ENCODE measurements around the gene HOXA2. TPM values are rescaled to one million over a fixed set of nuclear protein-coding genes. Genes with fewer than 3 reads are reported as not detected.
A peak's percentile ranks its signal among the peaks of the same experiment; 100 is the strongest.

The HOXA2 gene
- total RNA-seq, 4 donors from 2014 or later, result 0.27 to 3.6 (median 1.5) TPM

- DNase-seq, result no peak
- Histone ChIP-seq H3K27ac (peak overlapping the region; percentile 96 to 99 (median 99)), H3K4me1 (peaks cover 9 to 91% (median 30%) of the 10 kb centered on the region in 3 donors), H3K9me3 (no peaks in the 10 kb centered on the region), H3K36me3 (no peaks in the 10 kb centered on the region), H3K4me3 (peak overlapping the region; percentile 35 to 97 (median 86)), H3K27me3 (peaks cover 0 to 11% (median 0%) of the 10 kb centered on the region in 4 donors)
- no peak for TF ChIP-seq POLR2A (IDR thresholded peaks at IDR 0.05)
- TF ChIP-seq, protein P1, sequence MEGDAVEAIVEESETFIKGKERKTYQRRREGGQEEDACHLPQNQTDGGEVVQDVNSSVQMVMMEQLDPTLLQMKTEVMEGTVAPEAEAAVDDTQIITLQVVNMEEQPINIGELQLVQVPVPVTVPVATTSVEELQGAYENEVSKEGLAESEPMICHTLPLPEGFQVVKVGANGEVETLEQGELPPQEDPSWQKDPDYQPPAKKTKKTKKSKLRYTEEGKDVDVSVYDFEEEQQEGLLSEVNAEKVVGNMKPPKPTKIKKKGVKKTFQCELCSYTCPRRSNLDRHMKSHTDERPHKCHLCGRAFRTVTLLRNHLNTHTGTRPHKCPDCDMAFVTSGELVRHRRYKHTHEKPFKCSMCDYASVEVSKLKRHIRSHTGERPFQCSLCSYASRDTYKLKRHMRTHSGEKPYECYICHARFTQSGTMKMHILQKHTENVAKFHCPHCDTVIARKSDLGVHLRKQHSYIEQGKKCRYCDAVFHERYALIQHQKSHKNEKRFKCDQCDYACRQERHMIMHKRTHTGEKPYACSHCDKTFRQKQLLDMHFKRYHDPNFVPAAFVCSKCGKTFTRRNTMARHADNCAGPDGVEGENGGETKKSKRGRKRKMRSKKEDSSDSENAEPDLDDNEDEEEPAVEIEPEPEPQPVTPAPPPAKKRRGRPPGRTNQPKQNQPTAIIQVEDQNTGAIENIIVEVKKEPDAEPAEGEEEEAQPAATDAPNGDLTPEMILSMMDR (IDR thresholded peaks at IDR 0.05), result no peak
- intact Hi-C loops (cut with DNase I), result no loop called here
- WGBS, 2 donors, result 11 to 25% methylated on average over 21 to 25 of the region's 25 CpGs
Observed at GRCh38 chr7:27101171-27101956, 1.1 kb downstream of the HOXA2 start.

DNA sequence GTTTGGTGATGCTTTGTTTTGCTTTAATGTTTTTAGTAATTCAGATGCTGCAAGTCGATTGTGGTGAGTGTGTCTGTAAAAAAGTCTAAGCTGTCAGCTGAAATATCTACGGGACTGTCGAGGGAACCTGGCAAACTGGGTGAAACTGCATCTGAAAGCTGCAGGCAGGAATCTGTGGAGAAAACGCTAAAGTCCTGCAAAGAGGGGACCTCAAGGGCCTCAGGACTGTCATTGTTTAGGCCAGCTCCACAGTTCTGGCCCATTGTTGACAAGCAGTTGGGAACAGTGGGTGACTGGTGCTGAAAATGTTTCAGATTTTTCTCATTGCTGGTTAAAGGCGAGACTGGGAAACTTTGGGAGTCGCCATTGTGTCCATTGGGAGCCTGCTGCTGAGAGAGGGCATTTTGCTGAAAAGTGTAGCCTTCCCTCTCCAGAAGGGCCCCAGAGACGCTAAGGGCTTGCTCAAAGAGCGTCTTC lies 1.8 kb downstream of the HOXA2 start:
- DNase-seq, result no peak
- WGBS, 2 donors, result 21 to 39% methylated on average over 8 of the region's 8 CpGs
- H3K36me3 ChIP-seq, result no peaks in the 10 kb centered on the region
- peaks cover 0 to 11% (median 0%) of the 10 kb centered on the region in 4 donors for H3K27me3 ChIP-seq
- H3K9me3 ChIP-seq, result no peaks in the 10 kb centered on the region
- peak overlapping the region; percentile 96 to 99 (median 99) for H3K27ac ChIP-seq
- intact Hi-C loops (cut with DNase I), result no loop called here
- peak overlapping the region; percentile 35 to 97 (median 86) for H3K4me3 ChIP-seq
- H3K4me1 ChIP-seq, result peaks cover 9 to 85% (median 25%) of the 10 kb centered on the region in 3 donors
- TF ChIP-seq, protein P1 (IDR thresholded peaks at IDR 0.05), result no peak

DNA sequence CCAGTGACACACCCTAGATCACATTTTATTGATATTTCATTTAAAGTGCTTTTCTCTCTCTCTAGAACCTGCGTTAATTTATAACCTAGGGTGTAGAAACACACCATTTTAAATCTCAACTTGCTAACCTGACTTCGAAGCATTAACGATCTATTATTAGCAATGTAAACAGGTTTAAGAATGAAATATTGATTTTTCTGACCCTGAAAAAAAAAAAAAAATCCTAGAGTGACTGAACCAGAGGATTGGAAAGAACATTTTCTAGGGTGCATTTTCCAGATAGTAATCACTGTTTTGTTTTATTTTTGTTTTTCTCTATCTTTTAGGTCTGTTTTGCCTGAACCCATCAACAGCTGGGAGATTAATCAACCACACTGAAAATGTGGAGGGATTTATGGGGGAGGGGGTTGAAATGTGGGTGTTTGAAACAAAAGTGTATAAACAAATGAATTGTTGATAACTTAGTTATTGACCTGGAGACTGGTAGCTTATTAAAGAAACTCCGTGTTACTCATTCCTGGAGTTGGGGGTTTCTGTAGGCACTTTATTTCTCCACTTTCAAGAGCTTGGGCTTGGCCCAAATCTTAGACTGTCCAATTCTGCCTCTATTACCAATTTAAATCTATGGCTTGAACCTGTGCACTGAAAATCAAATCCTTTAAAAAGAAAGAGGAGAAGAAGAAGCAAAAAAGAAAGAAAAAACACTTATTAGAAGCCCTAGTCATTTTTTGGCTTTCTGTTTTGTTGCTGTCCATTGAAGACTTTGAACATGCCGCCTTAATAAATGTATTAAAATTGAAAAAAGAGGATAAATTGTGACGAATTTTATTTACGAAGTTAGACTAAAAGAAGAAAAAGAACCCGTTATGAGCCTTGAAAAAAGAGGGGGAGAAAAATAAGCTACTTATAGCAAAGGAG lies 2.8 kb downstream of the HOXA2 start:
- peak overlapping the region; percentile 85 to 97 (median 92) for H3K4me3 ChIP-seq
- 29 to 30% methylated on average over 8 of the region's 8 CpGs for WGBS, 2 donors
- no peak for DNase-seq
- H3K36me3 ChIP-seq, result no peaks in the 10 kb centered on the region
- TF ChIP-seq POLR2A (IDR thresholded peaks at IDR 0.05), result no peak
- TF ChIP-seq, protein P1 (IDR thresholded peaks at IDR 0.05), result no peak
- peaks cover 9 to 85% (median 20%) of the 10 kb centered on the region in 3 donors for H3K4me1 ChIP-seq
- H3K27me3 ChIP-seq, result peaks cover 0 to 11% (median 0%) of the 10 kb centered on the region in 4 donors
- intact Hi-C loops (cut with DNase I), result loop anchor here (5.0 kb wide), 1 partner anchor 237 kb away; the partner anchor contains the start of gene SKAP2
- H3K27ac ChIP-seq, result peak overlapping the region; percentile 96 to 99 (median 98)
- H3K9me3 ChIP-seq, result no peaks in the 10 kb centered on the region

DNA sequence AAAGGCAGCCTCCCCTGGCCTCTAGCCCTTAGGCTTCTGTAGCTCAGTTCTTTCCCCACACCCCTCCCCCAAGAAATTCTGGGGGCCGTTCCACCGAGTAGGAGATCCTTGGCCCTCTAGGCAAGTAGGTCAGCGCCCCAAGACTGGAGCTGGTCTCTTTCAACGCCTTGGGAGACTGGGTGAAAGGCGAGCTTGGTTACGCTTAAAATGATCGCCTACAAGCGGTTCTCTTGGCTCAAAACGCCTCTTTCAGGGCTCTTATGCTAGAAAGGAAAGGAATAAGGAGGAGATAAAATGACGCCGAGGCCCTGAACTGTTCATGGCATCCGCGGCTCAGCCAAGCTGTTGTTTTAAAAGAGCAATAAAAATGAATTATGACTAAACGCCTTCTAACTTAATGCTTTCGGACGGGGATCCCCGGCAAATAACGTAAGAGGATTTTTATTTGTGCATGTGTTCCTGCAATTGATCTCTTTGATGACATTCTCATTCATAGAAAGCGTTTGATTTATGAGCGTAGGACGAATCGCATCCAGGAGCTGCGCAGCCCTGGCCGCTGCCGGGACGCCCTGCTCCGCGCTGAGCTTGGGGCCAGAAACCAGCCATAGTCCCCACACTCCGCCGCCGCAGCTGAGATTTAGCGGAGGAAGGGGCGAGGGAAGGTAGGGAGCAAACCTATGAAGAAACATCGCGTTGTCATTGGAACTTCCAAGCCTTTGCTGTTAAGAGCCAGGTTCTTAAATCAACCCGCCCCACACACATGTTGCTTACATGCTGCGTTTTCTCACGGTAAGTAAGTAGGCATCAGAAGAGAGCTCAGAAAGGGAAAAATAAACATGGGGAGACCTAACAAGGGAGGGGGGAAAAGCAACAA lies 3.7 kb downstream of the HOXA2 start:
- intact Hi-C loops (cut with DNase I), result loop anchor here (5.0 kb wide), 1 partner anchor 237 kb away; the partner anchor contains the start of gene SKAP2
- WGBS, 2 donors, result 10 to 16% methylated on average over 25 to 31 of the region's 38 CpGs
- no peaks in the 10 kb centered on the region for H3K9me3 ChIP-seq
- TF ChIP-seq POLR2A (IDR thresholded peaks at IDR 0.05), result no peak
- TF ChIP-seq, protein P1 (IDR thresholded peaks at IDR 0.05), result no peak
- H3K4me3 ChIP-seq, result peak overlapping the region; percentile 85 to 97 (median 92)
- peaks cover 0 to 9% (median 0%) of the 10 kb centered on the region in 4 donors for H3K27me3 ChIP-seq
- no peak for DNase-seq
- H3K36me3 ChIP-seq, result no peaks in the 10 kb centered on the region
- peaks cover 3 to 85% (median 18%) of the 10 kb centered on the region in 3 donors for H3K4me1 ChIP-seq
- H3K27ac ChIP-seq, result peak overlapping the region; percentile 96 to 99 (median 98)
